Upper lobe of left lung (tissue), 6 donors: ENCODE data around the gene CARD10. TPM values are rescaled to one million over a fixed set of nuclear protein-coding genes. Genes with fewer than 3 reads are reported as not detected.

Experiments
- ATAC-seq, 2 donors: fragments of 200-7000 bp; cut with Tn5 transposase; one replicate each; pipeline ENCODE4 v1.9.1; 2022; ENCODE audit warnings: mild to moderate bottlenecking in 2 of 2, moderate library complexity in 2 of 2; ENCODE audit not compliant: low FRiP score in 2 of 2
- DNase-seq, 2 donors: peaks; one replicate each; pipeline ENCODE4 v3.0.0-alpha.2; 2019 to 2020
- H3K27ac ChIP-seq, 4 donors: fragments of 200-600 bp; sonication (generic); one replicate each; pipeline ENCODE4 v1.5.1; 2016 to 2019
- H3K27me3 ChIP-seq, 4 donors: fragments of 200-600 bp; sonication (generic); one replicate each; pipeline ENCODE4 v1.5.1; 2017 to 2019
- H3K36me3 ChIP-seq, 4 donors: fragments of 200-600 bp; sonication (generic); one replicate each; pipeline ENCODE4 v1.5.1; 2016 to 2019
- H3K4me1 ChIP-seq, 4 donors: fragments of 200-600 bp; sonication (generic); one replicate each; pipeline ENCODE4 v1.5.1; 2018 to 2019
- H3K4me3 ChIP-seq, 4 donors: fragments of 200-600 bp; sonication (generic); one replicate each; pipeline ENCODE4 v1.5.1; 2017 to 2019; ENCODE audit warnings: mild to moderate bottlenecking in 2 of 4, moderate library complexity in 1 of 4
- H3K9me3 ChIP-seq, 4 donors: fragments of 200-600 bp; sonication (generic); one replicate each; pipeline ENCODE4 v1.5.1; 2018 to 2019
- CTCF ChIP-seq, 6 experiments: fragments of 450-650 bp in 4 of 6; fragments of 200-600 bp in 2 of 6; sonication (generic) in 2 of 6; IDR thresholded peaks; one replicate each; pipeline ENCODE4 v1.5.1; 2016 to 2019; ENCODE audit warnings: antibody characterized with exemption in 6 of 6
- EP300 ChIP-seq, 4 donors: sonication (generic); formaldehyde crosslinking; IDR thresholded peaks; one replicate each; pipeline ENCODE4 v1.5.1; 2017; ENCODE audit warnings: antibody characterized with exemption in 4 of 4, control low read depth in 2 of 4
- POLR2A ChIP-seq, 4 donors: fragments of 450-650 bp; IDR thresholded peaks; one replicate each; pipeline ENCODE4 v1.5.1; 2016 to 2017; ENCODE audit warnings: antibody characterized with exemption in 4 of 4, mild to moderate bottlenecking in 2 of 4
- POLR2AphosphoS5 ChIP-seq, 2 donors: sonication (generic); formaldehyde crosslinking; IDR thresholded peaks; one replicate each; pipeline ENCODE4 v1.5.1; 2017; ENCODE audit warnings: antibody characterized with exemption in 2 of 2
- WGBS, 2 donors: methylation state at CpG; one replicate each; pipeline ENCODE4 v1.1.5; 2017 to 2018; 5-methylcytosine and 5-hydroxymethylcytosine counted together
- total RNA-seq, 6 donors: library from RNA; depleted of rRNA in 4 of 6; stranded (reverse); fragments of >200 nt in 4 of 6; gene quantifications; one replicate each; pipeline versions ENCODE4 v1.1.0 to v1.2.1, GENCODE V29; 2016 to 2021
- donor health status: DM: no; HTN: no; CAD: no; lungs with moderate emphysema.
- donor health status: DM: no; HTN: yes; CAD: no; lungs with severe emphysema.

CARD10 gene
- total RNA-seq, 6 donors from 2014 or later: 6.2 to 19.8 (median 13.6) TPM

- TF ChIP-seq EP300 (IDR thresholded peaks at IDR 0.05): no peak
- TF ChIP-seq POLR2A (IDR thresholded peaks at IDR 0.05): no peak
- TF ChIP-seq POLR2AphosphoS5 (IDR thresholded peaks at IDR 0.05): no peak
- no peak for TF ChIP-seq CTCF (IDR thresholded peaks at IDR 0.05)
- 88 to 96% methylated on average over 2 to 3 of the region's 3 CpGs for WGBS, 2 donors
- Histone ChIP-seq H3K4me3 (no peak overlapping the region), H3K4me1 (peaks cover 48 to 56% (median 53%) of the 10 kb centered on the region in 4 donors), H3K27ac (peak overlapping the region; percentile 64 to 88 (median 80)), H3K9me3 (no peaks in the 10 kb centered on the region), H3K27me3 (no peaks in the 10 kb centered on the region), H3K36me3 (peaks cover 0 to 17% (median 0%) of the 10 kb centered on the region in 4 donors)
- ATAC-seq (no peak), DNase-seq (no peak)
Measured at GRCh38 chr22:37503183-37503683, 16.0 kb downstream of the CARD10 start.

- H3K27me3 ChIP-seq: no peaks in the 10 kb centered on the region
- no peaks in the 10 kb centered on the region for H3K9me3 ChIP-seq
- H3K4me3 ChIP-seq: no peak overlapping the region
- peaks cover 46 to 56% (median 51%) of the 10 kb centered on the region in 4 donors for H3K4me1 ChIP-seq
- DNase-seq: peak in 1 of 2 donors; percentile 93
- peak; percentile 50 to 80 for ATAC-seq
- 53 to 63% methylated on average over 12 to 13 of the region's 16 CpGs for WGBS, 2 donors
- peak overlapping the region; percentile 64 to 88 (median 80) for H3K27ac ChIP-seq
- TF ChIP-seq CTCF (IDR thresholded peaks at IDR 0.05) (no peak), POLR2A (IDR thresholded peaks at IDR 0.05) (peak in 1 of 4 donors; percentile 41)
- peaks cover 0 to 14% (median 0%) of the 10 kb centered on the region in 4 donors for H3K36me3 ChIP-seq
Measured at GRCh38 chr22:37502342-37503182, 16.7 kb downstream of the CARD10 start.

- 6 to 30% methylated on average over 5 to 14 of the region's 14 CpGs for WGBS, 2 donors
- Histone ChIP-seq H3K27ac (peak overlapping the region; percentile 64 to 88 (median 80)), H3K4me3 (no peak overlapping the region)
Measured at GRCh38 chr22:37501610-37502341, 17.4 kb downstream of the CARD10 start.

More at GRCh38 chr22:37501610-37502341, 17.4 kb downstream of the CARD10 start:
- H3K4me1 ChIP-seq: peaks cover 46 to 56% (median 51%) of the 10 kb centered on the region in 4 donors
- H3K27me3 ChIP-seq: no peaks in the 10 kb centered on the region
- TF ChIP-seq EP300 (IDR thresholded peaks at IDR 0.05) (no peak), POLR2A (IDR thresholded peaks at IDR 0.05) (no peak), POLR2AphosphoS5 (IDR thresholded peaks at IDR 0.05) (no peak), CTCF (IDR thresholded peaks at IDR 0.05) (no peak)
- peak; percentile 48 to 84 for ATAC-seq
- peaks cover 0 to 6% (median 0%) of the 10 kb centered on the region in 4 donors for H3K36me3 ChIP-seq
- peak in 1 of 2 donors; percentile 86 for DNase-seq
- H3K9me3 ChIP-seq: no peaks in the 10 kb centered on the region
